Ascending aorta (tissue), 2 donors: Measurements from ENCODE around the gene IFNA7. TPM values are rescaled to one million over a fixed set of nuclear protein-coding genes. Genes with fewer than 3 reads are reported as not detected.
"Not testable (repeated sequence)": the region's sequence is repeated elsewhere in the genome, so short reads cannot be mapped to it uniquely, and the experiment has no call there.

Experiments
- DNase-seq, 2 donors: peaks; one replicate each; pipeline ENCODE4 v3.0.0-alpha.2; 2019; ENCODE audit warnings: low spot score in 2 of 2
- H3K27ac ChIP-seq, 2 donors: fragments of 200-600 bp; sonication (generic); one replicate each; pipeline ENCODE4 v1.5.1; 2016 to 2017; ENCODE audit warnings: mild to moderate bottlenecking in 1 of 2
- H3K27me3 ChIP-seq: fragments of 200-600 bp; sonication (generic); one replicate; pipeline ENCODE4 v1.5.1; 2017
- H3K36me3 ChIP-seq, 2 donors: fragments of 200-600 bp; sonication (generic); one replicate each; pipeline ENCODE4 v1.5.1; 2016
- H3K4me1 ChIP-seq, 2 donors: fragments of 200-600 bp; sonication (generic); one replicate each; pipeline ENCODE4 v1.5.1; 2016 to 2017; ENCODE audit warnings: mild to moderate bottlenecking in 1 of 2
- H3K4me3 ChIP-seq, 2 donors: fragments of 200-600 bp; sonication (generic); one replicate each; pipeline ENCODE4 v1.5.1; 2016 to 2017; ENCODE audit warnings: mild to moderate bottlenecking in 1 of 2
- H3K9me3 ChIP-seq, 2 donors: fragments of 200-600 bp; sonication (generic); one replicate each; pipeline ENCODE4 v1.5.1; 2016
- intact Hi-C: fragments of 100-400 bp; cut with DNase I; formaldehyde crosslinking; loops from one replicate; pipeline ENCODE4 v1.15.1; 2023
- total RNA-seq: library from RNA; depleted of rRNA; stranded (reverse); fragments of >200 nt; gene quantifications from one replicate; pipeline ENCODE4 v1.1.0, GENCODE V29; 2016
- TF ChIP-seq, protein P1 (sequence below), 3 experiments: fragments of 200-600 bp in 2 of 3; fragments of 450-650 bp in 1 of 3; sonication (generic) in 2 of 3; IDR thresholded peaks; one replicate each; pipeline ENCODE4 v1.5.1; 2016 to 2019; ENCODE audit warnings: antibody characterized with exemption in 3 of 3, mild to moderate bottlenecking in 1 of 3, moderate library complexity in 1 of 3

Gene IFNA7
- total RNA-seq, 1 donor from 2014 or later = not detected

DNA sequence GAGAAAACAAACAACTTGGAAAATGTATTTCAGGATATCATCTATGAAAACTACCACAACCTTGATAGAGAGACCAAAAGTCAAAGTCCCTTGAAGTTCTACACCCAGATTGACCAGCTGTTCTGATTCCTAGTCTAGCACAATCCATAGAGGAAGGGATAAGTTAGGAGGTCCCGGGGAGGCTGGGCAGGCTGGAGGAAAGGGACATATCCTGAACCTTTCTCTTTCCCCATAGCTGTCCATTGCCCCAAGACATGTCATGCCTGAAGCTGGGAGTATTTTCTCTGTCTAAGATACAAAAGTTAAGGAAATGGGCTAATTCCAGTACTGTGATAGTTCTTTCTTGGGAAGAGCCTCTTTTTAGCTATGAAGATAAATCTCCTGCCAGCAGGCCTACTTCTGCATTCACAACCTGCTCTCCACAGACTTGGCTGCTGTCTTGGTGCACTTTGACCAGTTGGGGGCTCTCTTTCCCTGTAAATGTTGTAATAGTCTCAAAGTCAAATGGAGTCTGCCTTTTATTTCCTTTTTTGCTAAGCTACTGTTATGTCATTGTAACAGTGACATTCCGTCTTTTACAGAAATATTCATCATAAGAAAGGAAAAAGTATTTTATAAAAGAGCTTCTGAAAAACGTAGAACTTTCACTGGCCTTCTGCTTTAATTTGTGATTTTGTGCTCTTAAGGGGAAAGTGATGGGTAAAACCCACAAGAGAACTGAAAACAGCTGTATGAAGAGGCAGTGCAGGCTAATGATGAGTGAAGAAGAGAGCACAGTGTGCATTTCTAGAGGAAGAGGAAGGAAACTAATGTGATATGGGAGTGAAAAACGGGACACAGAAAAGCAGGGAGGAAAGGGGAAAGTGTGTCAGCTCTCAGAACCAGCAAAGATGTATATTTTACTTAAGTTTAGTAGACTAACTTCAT is 18.9 kb downstream of the IFNA7 start:
- DNase-seq, H3K36me3 ChIP-seq, intact Hi-C loops, H3K4me1 ChIP-seq, H3K27ac ChIP-seq, H3K4me3 ChIP-seq, H3K9me3 ChIP-seq, H3K27me3 ChIP-seq: not testable (repeated sequence)
- TF ChIP-seq, protein P1, sequence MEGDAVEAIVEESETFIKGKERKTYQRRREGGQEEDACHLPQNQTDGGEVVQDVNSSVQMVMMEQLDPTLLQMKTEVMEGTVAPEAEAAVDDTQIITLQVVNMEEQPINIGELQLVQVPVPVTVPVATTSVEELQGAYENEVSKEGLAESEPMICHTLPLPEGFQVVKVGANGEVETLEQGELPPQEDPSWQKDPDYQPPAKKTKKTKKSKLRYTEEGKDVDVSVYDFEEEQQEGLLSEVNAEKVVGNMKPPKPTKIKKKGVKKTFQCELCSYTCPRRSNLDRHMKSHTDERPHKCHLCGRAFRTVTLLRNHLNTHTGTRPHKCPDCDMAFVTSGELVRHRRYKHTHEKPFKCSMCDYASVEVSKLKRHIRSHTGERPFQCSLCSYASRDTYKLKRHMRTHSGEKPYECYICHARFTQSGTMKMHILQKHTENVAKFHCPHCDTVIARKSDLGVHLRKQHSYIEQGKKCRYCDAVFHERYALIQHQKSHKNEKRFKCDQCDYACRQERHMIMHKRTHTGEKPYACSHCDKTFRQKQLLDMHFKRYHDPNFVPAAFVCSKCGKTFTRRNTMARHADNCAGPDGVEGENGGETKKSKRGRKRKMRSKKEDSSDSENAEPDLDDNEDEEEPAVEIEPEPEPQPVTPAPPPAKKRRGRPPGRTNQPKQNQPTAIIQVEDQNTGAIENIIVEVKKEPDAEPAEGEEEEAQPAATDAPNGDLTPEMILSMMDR (IDR thresholded peaks at IDR 0.05) = peak in 2 of 3 experiments; percentile 24 to 37

DNA sequence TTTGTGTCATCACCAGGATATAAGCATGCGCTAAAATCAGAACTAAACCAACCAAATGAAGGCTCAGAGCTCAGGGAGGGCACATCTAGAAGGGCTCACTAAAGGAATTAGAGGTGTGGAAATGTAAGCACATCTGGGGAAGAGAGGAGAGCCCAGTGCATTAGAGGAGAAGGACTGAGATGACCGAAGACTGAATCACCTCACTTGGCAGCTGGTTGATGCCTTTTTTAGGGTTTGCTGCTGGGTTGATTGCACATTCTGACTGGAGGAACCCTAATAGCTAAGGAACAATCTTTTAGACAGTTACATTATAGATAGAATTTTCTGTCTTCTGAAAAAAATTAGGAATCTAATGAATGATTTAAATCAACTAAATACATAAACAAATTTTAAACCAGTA is 27.3 kb downstream of the IFNA7 start:
- intact Hi-C loops = no loop called here
- H3K36me3 ChIP-seq = no peaks in the 10 kb centered on the region
- no peaks in the 10 kb centered on the region for H3K4me1 ChIP-seq
- H3K4me3 ChIP-seq = no peak overlapping the region
- no peaks in the 10 kb centered on the region for H3K9me3 ChIP-seq
- no peaks in the 10 kb centered on the region for H3K27me3 ChIP-seq
- TF ChIP-seq, protein P1 (IDR thresholded peaks at IDR 0.05) = no peak
- DNase-seq = no peak
- no peak overlapping the region for H3K27ac ChIP-seq

DNA sequence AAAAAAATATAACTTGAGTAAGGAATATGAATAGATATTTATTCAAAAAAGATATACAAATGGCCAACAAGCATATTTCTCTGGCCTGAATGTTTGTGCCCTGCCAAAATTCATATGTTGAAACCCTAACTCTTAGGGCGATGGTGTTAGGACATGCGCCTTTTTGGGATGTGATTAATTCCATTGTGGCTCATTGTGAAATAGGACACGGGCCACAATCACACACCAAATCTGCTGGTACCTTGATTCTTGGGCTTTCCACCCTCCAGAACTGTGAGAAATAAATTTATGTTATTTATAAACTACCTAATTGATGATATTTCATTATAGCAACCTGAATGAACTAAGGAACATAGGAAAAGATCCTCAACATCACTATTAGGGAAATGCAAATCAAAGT is 29.8 kb downstream of the IFNA7 start:
- no peak overlapping the region for H3K27ac ChIP-seq
- H3K4me3 ChIP-seq = no peak overlapping the region
- H3K9me3 ChIP-seq = no peaks in the 10 kb centered on the region
- no peaks in the 10 kb centered on the region for H3K4me1 ChIP-seq
- DNase-seq = no peak
- intact Hi-C loops = no loop called here
- H3K27me3 ChIP-seq = no peaks in the 10 kb centered on the region
- TF ChIP-seq, protein P1 (IDR thresholded peaks at IDR 0.05) = no peak
- no peaks in the 10 kb centered on the region for H3K36me3 ChIP-seq

DNA sequence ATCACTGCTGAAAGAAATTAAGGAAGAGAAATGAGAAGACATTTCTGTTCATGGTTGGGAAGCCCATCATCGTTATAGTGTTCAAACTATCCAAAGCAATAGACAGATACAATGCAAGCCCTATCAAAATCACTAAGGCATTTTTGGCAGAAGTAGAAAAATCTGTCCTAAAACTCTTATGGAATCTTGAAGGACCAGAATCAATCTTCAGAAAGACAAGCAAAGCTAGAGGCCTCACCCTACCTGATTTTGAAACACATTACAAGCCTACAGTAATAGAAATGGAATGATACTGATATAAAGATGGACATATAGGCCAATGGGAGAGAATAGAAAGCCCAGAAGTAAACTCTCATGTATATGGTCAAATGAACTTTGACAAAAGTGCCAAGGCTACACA is 30.7 kb downstream of the IFNA7 start:
- intact Hi-C loops = no loop called here

DNA sequence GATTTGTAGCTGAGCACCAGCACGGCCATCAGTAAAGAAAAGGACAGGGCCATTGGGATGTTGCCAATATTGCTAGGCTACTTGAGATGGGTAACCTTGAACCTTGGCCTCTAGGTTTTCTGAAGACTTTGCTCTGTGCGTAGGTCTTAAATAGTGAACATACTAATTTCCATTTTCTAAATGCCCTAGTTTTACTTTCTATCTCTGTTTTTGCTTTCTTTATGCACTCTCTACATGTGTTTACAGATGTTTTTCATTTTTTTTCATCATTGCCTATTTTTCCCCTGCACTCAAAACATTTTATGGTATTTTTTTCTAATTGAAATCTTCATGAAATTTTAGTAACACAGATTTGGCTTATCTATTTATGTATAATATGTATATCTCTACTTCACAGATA is 35.4 kb downstream of the IFNA7 start, which contains the start of gene IFNA21:
TSS of gene IFNA21 (minus strand) at position 101 of the 400 bp plus-strand sequence. CDS start at position 53, 48 bp downstream.
- H3K9me3 ChIP-seq, H3K4me1 ChIP-seq, DNase-seq, H3K27ac ChIP-seq, intact Hi-C loops, H3K4me3 ChIP-seq, H3K36me3 ChIP-seq, H3K27me3 ChIP-seq: not testable (repeated sequence)

More for the DNA sequence above, 30.7 kb downstream of the IFNA7 start:
- no peaks in the 10 kb centered on the region for H3K27me3 ChIP-seq
- TF ChIP-seq, protein P1 (IDR thresholded peaks at IDR 0.05) = no peak
- no peak overlapping the region for H3K27ac ChIP-seq
- no peaks in the 10 kb centered on the region for H3K9me3 ChIP-seq
- DNase-seq = no peak
- H3K36me3 ChIP-seq = no peaks in the 10 kb centered on the region
- no peak overlapping the region for H3K4me3 ChIP-seq
- no peaks in the 10 kb centered on the region for H3K4me1 ChIP-seq

DNA sequence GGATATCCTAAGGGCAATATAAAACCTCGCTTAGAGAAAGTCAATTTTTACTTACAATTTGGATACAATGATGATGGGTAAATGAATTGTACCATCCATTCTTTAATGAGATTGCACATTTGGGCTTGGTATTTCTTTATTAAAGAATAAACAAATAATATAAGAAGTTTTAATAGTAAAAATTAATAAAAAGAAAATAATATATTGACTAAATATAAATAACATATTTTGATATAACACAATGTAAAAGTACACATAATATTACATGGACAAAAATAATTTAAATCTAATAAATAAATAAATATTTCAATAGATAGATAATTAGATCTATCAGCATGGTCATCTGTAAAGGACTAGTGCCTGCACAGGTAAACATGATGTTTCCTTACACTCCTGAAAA is 36.5 kb downstream of the IFNA7 start:
- Histone ChIP-seq H3K4me1 (no peaks in the 10 kb centered on the region), H3K4me3 (no peak overlapping the region), H3K27ac (no peak overlapping the region), H3K36me3 (no peaks in the 10 kb centered on the region), H3K9me3 (no peaks in the 10 kb centered on the region), H3K27me3 (no peaks in the 10 kb centered on the region)
- DNase-seq = no peak
- TF ChIP-seq, protein P1 (IDR thresholded peaks at IDR 0.05) = no peak
- intact Hi-C loops = no loop called here
